NCI-H1436 (cell line): ENCODE results near the gene HOXD4.

Source experiments
- DNase-seq: peaks from one replicate; lab custom pipeline; 2025; lab: John Stamatoyannopoulos, UW

Gene HOXD4

DNA sequence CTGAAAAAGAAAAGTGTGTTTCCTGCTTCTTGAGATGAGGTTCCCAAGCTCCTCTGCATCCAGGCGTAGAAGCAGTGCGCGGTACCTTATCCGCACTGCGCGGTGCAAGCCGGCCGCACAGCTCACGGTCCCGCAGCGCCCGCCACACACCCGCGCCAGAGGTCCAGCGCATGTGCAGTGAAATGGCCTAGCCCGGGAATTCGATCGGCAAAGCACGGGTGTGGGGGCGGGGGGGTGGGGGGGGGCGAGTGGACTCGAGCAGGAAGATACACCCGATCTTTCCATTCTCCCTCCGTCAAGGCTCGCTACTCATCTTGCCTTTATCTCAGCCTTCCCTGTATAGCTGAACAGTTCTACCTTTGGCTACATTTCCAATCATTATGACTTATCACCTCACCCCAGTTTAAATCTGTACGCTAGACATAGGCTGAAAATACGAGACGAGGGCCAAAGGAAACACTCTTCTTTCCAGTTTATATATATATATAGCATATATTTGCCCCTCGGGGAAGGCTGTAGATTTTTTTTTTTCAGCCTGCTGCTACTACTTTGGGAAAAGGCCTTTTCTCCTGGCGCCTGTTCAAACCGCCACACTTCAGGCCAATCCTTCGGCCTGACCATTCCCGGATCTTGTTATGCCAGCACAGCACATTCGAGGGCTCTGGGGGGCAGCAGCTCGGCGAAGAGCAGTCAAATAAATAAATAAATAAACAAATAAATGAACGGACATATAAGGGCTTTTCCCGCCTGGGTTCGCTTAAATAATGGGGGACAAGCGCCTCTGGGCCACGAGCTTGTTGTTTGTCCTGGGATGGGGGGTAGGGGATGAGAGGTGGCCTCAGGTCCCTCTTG lies 11.5 kb upstream of the HOXD4 start:
- no peak for DNase-seq

DNA sequence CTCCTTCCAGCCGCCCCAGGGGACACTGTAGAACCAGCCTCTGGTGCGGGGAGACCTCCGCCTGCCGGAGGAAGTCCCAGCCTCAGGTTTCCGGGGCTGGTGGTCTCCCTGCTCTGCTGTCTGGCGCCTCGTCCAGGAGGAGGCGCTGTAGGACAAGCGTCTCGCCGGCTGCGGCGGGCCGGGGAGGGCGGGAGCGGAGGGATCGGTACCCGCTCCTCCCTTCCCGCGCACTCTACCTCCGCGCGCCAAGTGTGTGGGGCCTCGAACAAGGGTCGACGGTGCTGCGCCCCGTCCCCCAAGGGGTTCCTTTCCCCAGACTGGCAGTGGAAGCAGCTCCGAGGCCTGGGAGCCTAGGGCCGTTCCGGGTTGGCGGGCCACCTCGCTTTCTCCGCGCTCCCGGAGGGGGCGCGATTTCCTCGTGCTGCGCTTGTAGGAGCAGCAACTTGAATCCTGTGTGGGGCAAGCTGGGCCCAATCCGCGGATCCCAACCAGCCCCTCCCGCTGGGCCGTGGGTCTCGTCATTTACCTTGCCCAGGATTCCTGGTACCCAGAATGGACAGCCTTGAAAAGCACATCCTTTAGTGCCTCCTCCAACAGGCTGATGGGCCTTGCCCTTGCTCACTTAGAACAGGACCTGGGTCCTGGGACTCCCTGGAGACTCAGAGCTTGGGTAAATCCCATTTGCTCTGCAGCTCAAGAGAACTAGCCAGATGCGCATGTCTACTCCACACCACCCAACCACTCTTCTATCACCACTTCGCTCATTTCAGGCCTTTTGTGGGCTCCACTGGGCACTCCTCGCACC lies 10.6 kb upstream of the HOXD4 start:
- peak; percentile 90 for DNase-seq

DNA sequence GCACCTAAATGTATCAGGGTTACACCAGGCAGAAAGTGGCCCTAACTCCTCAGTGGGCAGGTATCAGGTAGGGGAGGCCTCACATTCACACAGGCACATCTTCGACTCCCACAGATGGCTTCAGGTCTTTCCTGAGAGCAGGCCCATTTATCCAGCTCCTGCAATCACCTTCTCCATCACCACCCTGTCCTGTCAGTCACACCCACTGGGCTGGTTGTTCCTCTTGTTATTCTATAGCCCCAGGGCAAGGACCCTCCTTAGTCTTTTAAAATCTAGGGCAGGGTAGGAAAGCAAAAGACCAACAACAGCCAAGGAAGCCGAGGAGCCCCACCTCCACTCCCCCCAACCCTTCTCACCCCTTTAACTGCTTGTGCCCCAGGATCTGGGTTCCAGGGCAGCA lies 9.1 kb upstream of the HOXD4 start:
- DNase-seq: no peak

DNA sequence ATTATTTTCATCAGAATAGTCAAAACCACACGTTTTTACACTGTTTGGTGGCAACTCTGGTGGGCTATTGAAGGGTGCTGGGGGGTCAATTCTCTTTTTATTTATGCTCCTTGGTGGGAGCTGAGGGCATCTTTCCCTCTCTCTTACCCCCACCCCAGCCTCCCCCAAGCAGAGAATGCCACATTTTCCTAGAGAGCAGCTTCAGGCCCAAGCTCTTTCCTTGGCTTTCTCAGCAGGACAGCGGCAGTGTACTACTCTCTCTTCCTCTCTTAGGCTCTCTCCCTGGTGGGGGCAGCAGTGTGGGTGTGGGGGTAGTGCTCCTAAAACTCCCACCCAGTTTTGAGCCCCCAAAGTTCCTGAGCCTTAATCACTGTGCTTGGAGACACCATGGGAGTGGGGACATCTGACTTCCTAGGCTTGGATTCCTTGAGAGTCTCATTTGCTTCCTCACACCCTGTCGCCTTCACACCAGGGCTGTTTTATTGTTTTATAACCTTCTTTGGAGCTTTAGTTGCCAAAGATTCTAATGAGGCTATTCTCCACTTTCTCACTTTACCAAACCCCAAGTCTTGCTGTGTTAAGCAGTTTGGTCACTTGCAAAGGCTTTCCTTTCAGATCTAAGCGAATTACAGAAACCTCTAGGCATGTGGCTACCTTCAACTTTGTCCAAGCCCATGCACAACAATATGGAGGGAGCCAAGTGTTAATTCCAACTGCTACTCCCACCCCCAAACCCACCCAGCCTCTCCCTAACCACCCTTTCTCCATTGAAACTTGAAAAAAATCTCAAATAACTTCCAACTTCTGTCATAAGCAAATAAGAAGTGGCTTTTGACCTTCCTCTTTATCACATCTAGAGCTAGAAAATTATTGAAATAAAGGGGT lies 6.0 kb upstream of the HOXD4 start:
- DNase-seq: no peak

DNA sequence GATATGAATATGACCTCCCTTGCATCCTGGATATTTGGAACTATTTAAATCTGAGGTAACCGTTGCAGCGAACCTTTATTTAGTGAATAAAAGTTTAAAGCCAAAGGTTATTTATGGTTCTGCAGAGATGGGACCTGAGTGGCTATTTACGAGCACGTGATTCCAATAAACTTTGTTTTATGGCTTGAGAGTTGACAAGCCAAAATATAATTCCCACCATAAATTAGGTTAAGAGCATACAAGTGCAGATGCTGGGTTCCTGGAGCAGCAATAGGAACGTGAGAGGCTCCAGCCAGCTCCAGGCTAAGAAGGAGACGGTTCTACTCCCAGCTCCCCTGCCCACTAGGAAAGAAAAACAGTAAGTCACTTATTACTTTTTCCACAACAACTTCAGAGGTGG lies 5.2 kb upstream of the HOXD4 start:
- DNase-seq: no peak

DNA sequence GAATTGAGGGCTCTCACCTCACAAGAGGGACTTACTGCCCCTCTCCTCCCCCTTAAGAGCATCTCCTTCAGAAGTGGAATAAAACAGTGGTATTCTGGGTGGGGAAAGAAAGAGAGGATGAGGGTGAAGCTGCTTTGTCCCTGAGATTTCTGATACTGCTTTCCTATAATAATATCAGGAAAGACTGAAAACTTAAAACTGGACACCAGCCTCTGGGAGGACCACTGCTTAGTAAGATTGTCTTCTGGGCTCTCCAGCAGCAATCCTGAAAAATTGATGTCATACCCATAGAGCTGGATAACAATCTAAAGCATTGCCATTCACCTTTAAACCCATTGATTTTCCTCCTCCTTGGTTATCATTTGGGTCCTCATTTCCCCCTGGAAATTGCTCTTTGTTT lies 4.7 kb upstream of the HOXD4 start:
- DNase-seq: no peak

DNA sequence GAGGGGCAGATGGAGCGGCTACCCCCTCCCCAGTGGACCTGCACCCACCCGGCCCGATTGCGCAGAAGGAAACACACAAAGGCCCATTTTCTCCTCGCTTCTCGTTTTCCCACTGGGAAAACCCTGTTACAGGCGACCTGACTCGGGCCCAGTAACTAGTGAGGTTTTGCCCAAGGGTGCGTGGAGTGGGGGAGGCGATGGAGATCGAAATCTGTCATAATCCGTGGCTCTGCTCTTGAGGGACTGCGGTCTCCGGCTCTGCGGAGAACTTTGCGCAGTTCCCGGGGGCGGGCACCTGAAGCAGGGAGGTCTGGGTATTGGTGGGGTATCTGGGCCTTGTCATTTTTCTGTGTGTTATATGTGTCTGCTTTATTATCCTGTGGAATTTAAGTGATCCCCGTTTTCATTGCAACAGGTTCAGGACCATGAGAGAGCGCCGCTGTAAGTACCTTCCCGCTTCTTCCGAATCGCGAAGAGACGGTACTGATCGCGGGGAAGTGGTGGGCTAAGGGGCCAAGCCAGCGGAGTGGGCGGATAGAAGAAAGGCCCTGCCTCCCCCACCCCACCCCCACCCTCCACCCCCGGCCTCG lies 4.0 kb upstream of the HOXD4 start:
- DNase-seq: no peak

DNA sequence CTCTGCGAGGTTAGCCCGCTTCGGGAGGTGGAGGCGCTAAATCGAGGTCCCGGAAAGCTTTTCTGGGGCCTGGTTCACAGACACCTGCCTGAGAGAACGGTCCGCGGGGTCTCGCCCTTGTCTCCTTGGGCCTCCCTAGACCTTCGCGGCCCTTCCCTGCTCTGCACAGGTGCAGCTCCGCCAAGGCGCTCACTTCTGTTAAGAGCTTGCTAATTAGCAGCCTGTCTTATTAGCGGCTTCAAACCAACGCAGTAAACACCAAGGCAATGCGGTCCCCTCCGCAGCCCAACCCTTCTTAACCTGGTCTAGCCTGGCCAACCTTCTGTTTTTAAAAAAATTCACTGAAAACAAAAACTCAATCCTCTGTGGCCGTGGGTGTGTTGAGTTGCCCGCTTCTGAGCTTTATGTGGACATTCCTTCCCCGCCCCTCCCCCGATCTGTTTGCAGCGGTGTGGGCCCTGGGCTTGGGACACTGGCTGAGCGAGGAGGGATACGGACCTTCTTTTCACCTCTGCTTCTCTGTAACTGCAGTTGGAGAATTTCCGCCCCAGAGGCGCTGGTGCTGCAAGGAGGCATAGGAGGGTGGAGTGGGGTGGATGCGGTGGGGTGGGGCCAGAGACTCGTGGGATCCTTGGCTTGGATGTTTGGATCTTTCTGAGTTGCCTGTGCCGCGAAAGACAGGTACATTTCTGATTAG lies 3.4 kb upstream of the HOXD4 start:
- no peak for DNase-seq

DNA sequence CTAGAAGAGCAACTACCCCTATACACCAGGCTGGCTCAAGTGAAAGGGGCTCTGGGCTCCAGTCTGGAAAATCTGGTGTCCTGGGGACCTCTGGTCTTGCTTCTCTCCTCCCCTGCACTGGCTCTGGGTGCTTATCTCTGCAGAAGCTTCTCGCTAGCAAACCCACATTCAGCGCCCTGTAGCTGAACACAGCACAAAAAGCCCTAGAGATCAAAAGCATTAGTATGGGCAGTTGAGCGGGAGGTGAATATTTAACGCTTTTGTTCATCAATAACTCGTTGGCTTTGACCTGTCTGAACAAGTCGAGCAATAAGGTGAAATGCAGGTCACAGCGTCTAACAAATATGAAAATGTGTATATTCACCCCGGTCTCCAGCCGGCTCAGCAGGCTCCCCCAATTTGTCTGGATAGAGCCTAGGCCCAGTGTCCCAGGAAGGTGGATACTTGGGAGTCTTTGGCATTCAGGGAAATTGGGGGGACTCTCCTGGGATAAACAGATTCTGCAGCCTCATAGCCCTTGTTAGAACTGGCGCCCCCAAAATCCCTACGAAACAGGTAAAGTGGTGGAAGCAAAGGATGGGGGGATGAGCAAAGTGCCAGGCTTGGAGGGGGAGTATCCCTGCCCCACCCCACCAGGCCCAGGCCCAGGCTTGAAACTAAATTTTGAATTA lies 2.5 kb upstream of the HOXD4 start:
- DNase-seq: no peak

DNA sequence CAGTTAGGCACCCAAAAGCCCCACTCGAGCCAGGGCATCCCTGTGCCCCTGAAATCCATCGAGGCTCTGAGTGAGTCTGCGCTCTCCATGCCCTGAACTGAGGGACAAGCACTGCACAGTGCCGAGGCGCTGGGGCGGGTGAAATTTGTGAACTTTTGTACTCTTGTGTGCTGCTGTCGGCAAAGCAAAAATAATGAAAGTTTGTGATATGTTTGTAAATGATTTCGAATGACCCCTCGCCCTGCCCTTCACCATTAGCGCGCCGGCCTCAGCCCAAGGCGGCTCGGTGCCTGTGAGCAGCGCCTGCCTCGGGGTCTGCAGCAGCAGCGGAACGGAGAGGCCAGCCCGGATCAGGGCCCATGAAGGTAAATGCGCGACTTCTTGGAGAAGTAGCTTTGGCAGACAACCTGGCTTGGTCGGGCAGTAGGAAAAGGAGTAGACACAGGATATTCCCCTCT lies 1.8 kb upstream of the HOXD4 start:
- no peak for DNase-seq

DNA sequence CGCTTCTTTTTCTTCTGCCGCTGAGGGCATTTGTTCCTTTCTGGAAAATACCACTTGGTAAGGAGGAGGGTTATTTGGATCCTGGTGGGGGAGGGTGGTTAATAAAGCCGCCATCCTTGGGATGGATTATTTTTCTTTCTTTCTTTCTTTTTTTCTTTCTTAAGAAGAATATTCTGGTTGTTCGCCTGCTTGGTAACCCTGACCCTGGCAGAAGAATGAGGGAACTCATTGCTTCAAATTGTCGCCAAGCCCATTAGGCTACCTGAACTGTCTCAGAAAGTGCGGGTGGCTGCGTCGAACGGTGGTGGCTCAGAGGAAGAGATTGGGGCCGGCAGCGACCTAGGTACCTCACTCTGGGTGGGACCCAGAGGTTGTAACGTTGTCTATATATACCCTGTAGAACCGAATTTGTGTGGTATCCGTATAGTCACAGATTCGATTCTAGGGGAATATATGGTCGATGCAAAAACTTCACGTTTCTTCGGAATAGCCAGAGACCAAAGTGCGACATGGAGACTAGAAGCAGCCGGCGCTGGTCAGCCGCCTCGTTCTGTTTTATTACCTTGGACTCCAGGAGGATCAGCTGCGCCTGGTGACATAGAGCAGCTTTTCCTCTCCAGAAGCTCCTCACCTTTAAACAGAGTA lies 1.3 kb upstream of the HOXD4 start:
- no peak for DNase-seq

DNA sequence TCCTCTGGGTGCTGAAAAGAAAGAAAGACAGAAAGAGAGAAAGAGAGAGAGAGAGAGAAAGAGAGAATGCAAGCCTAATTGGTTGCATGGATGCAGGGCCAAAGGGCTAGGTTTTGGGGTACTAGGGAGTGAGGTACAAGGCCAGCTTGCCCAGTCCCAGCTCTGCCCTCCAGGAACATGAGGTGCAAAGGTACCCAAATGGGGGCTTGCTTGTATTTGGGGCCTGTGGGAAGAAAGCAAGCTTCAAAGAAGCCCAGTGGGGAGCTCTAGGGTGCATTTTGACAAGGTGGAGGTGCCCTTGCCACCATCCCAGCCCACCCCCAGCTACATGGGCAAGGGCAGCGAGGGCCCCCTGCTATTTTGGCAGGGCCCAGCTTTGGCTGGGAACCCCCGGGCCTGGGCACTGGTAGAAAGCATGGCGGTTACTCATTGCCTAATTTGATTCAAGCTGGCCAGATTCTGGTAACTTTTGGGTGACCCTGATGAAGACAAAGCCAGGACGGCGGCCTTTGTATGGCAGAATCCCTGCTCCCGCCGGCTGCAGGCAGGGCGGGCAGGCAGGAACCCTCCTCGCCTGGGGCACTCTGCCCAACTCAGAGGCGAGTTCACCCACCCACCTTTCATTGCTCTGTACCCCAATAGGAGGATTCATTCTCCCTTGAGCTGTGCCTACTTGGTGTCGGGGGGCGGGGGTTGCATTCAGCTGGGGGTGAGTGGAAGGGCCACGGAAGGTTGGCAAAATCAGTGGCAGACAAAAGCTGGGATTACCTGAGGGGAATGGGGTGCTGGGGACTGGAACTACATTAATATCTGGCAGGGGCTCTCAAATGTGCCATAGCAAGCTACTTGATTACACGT lies 537 bp upstream of the HOXD4 start:
- DNase-seq: no peak

DNA sequence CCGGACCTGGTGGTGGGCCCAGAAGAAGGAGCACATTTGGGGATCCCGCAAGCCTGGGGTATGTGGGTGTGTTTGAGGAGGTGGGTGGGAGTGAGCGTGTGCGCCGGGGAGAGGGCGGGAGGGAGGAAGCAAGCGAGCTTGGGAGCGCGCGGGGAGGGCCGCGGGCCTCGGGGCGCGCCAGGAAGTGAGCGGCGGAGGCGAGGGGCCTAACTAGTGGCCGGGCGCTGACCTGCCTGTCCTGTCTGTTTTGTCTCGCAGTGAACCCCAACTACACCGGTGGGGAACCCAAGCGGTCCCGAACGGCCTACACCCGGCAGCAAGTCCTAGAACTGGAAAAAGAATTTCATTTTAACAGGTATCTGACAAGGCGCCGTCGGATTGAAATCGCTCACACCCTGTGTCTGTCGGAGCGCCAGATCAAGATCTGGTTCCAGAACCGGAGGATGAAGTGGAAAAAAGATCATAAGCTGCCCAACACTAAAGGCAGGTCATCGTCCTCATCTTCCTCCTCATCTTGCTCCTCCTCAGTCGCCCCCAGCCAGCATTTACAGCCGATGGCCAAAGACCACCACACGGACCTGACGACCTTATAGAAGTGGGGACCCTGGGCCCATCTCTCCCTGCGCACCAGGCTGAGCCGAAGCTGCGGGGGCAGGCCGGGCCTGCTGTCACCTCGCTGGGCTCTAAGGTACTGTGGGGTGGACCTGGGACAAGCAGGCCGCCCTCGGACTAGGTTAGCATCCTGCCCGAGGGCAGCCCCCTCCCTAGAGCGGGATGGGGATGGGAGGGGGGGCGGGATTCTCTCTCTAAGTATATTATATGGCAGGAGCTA lies 1.2 kb downstream of the HOXD4 start:
- DNase-seq: no peak

DNA sequence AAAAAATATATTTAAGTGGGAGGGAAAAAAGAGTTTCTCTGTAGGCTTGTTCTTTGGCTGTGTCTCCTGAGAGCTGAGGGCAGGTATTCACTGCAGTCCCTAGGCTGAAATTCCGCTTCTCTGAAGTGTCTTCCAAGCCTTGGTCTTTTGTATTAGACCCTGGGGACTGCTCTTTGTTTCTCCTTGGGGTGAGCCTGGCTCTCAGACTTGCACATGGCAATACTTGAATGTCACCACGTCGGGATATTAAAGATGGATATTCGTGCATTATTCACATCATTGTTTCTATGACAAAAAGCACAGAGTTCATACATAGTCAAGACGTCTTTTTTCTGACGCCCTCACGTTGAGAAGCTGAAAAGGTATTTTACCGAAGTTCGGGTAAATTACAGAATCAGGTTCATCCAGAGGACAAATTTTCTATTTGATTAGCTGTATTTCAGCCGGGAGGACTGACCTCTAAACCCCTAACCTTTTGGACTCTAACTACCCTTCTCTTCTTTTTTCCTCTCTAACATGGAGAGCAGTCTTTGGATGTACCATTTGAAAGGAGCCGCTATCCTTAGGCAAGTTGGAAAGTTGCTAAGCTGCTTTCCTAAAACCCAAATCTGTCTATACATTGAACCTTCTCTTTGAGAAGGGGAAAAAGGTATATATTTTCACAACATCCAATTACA lies 3.4 kb downstream of the HOXD4 start:
- DNase-seq: no peak

DNA sequence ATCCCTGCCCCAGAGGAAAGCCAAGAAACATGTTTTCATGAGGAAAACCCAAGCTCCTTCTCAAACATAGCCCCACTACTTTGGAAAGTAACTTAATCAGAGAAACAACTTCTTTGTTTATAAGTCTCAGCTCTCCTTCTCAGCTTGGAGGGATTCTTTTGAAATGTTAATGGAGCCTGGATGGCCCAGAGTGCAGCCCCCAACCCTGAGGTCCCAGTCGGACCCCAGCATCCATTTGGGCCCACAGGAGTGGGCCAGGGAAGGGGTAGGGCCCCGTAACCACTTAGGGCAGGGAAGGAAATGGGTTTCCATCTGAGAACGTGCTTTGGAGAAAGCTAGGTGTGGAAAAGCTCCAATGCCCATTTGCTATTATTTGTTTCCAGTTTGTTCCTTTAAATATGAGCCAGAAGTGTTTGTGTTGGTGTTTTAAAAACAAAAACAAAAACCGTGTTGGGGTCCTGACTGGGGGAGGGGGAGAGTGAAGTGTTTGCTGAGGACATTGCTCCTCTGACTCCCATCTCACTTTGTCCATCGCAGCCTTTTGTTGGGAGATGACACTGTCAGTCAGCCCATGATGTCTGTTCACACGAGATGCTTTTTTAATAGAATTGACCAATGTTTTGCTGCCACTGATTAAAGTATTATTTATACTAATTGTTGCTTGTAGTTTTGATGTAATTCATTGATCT lies 4.2 kb downstream of the HOXD4 start:
- DNase-seq: no peak

DNA sequence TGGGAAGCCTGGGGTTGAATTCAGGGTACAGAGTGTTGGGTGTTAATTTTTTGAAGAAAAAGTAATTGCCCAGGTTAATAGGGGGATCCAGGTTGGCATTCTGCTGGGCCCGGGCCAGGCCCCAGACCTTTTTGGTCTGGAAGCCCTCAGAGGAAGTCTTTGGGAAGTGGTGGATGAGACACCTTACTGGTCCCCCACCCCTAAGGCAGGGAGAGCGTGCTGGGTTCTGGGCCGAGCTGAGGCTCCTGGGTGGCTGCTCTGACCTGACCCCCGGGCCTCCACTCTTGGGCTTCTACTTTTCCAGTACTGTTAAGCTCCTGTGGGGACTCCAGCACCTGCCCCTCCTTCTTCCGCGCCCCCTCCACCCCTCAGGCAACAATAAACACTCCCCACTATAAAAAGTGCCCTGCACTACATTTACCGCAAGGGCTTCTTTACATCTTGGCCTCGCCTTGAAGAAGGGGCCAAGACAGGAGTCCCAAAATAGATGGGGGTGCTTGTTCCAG lies 5.0 kb downstream of the HOXD4 start:
- no peak for DNase-seq
